ENCODE data around the gene SND1. TPM values are rescaled to one million over a fixed set of nuclear protein-coding genes. Genes with fewer than 3 reads are reported as not detected.

Gene SND1
- total and polyA plus RNA-seq, 7 donors, result 29.2 to 72.8 (median 48.2) TPM

DNA sequence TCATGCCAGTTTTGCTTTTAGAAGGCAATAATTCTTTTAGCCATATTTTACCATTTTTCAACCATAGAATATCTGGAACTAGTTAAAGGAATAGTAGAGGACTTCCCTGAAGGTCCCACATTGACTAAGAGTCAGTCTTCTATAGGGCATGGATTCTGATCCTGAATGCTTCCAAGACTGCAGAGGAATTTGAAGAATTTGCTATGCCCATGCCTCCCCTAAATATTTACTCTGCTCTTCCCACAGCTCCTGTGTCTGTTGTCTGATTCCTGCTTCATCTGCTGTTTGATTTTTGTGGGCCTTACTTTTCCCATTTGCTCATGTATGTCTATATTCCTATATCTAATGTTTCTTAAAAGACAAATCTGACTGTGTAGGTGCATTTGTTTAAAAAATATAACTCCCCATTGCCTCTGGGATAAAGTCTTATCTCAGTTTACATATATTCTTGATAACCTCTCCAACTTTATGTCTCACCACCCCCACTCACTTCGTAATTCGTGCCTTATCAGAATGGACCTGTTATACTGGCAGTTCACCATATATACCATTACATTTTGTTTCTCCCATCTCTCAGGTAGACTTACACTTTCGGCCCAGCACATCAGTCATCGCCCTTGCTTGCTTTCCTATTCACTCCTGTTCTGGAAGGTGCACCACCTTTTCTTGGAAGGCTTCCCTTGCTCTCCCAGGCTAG lies 345.4 kb downstream of the SND1 start:
- TF ChIP-seq, protein P1, sequence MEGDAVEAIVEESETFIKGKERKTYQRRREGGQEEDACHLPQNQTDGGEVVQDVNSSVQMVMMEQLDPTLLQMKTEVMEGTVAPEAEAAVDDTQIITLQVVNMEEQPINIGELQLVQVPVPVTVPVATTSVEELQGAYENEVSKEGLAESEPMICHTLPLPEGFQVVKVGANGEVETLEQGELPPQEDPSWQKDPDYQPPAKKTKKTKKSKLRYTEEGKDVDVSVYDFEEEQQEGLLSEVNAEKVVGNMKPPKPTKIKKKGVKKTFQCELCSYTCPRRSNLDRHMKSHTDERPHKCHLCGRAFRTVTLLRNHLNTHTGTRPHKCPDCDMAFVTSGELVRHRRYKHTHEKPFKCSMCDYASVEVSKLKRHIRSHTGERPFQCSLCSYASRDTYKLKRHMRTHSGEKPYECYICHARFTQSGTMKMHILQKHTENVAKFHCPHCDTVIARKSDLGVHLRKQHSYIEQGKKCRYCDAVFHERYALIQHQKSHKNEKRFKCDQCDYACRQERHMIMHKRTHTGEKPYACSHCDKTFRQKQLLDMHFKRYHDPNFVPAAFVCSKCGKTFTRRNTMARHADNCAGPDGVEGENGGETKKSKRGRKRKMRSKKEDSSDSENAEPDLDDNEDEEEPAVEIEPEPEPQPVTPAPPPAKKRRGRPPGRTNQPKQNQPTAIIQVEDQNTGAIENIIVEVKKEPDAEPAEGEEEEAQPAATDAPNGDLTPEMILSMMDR (IDR thresholded peaks at IDR 0.05), result no peak
- no peak overlapping the region for H3K4me3 ChIP-seq
- H3K27ac ChIP-seq, result no peak overlapping the region
- peaks cover 18% of the 10 kb centered on the region for H3K4me1 ChIP-seq
- 95 to 98% (median 98%) methylated on average over 4 of the region's 4 CpGs for WGBS, 3 donors
- no peaks in the 10 kb centered on the region for H3K9me3 ChIP-seq
- intact Hi-C loops (cut with DNase I), result no loop called here
- ATAC-seq, result no peak
- no peaks in the 10 kb centered on the region for H3K27me3 ChIP-seq (ENCODE audit: insufficient read depth in 3 of 3, low read length in 2 of 3)
- DNase-seq, result no peak
- H3K36me3 ChIP-seq (ENCODE audit: insufficient read depth in 1 of 2, low read depth in 1 of 2), result peaks cover 0 to 2% of the 10 kb centered on the region in 2 donors

- no peak for DNase-seq
- intact Hi-C loops (cut with DNase I), result no loop called here
- Histone ChIP-seq H3K9me3 (no peaks in the 10 kb centered on the region), H3K27me3 (ENCODE audit: insufficient read depth in 3 of 3, low read length in 2 of 3) (no peaks in the 10 kb centered on the region), H3K36me3 (ENCODE audit: insufficient read depth in 1 of 2, low read depth in 1 of 2) (peaks cover 0 to 2% of the 10 kb centered on the region in 2 donors), H3K27ac (no peak overlapping the region), H3K4me1 (peaks cover 18% of the 10 kb centered on the region), H3K4me3 (no peak overlapping the region)
- TF ChIP-seq, protein P1 (IDR thresholded peaks at IDR 0.05), result no peak
- no peak for ATAC-seq
- 87 to 90% (median 89%) methylated on average over 2 of the region's 2 CpGs for WGBS, 3 donors
These were observed 346.7 kb downstream of the SND1 start for GRCh38 chr7:127998671-127999070.

DNA sequence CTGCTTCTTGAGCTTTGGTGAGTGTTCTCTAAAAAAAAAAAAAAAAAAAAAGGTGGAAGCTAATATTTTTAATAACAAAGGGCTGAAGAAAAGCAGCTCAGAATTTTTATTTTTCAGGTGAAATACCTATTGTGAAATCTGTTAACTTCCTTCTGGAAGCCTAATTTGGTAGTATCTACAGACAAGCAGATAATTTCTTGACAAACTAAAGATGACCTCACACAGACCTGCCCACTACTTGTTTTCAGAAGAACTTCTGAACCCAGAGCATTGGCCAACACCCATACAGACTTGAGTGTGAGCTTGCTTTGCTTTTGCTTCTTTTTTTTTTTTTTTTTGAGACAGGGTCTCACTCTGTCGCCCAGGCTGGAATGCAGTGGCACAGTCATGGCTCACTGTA lies 348.1 kb downstream of the SND1 start:
- no peaks in the 10 kb centered on the region for H3K36me3 ChIP-seq (ENCODE audit: insufficient read depth in 1 of 2, low read depth in 1 of 2)
- ATAC-seq (no peak), DNase-seq (no peak)
- TF ChIP-seq, protein P1 (IDR thresholded peaks at IDR 0.05), result no peak
- H3K27ac ChIP-seq, result no peak overlapping the region
- WGBS, 3 donors, result 100% methylated on average over 1 of the region's 1 CpG
- no peaks in the 10 kb centered on the region for H3K27me3 ChIP-seq (ENCODE audit: insufficient read depth in 3 of 3, low read length in 2 of 3)
- H3K4me3 ChIP-seq, result no peak overlapping the region
- intact Hi-C loops (cut with DNase I), result no loop called here
- H3K4me1 ChIP-seq, result peaks cover 12% of the 10 kb centered on the region
- H3K9me3 ChIP-seq, result no peaks in the 10 kb centered on the region

- Histone ChIP-seq H3K27me3 (ENCODE audit: insufficient read depth in 3 of 3, low read length in 2 of 3) (no peaks in the 10 kb centered on the region), H3K4me1 (peaks cover 4% of the 10 kb centered on the region), H3K36me3 (ENCODE audit: insufficient read depth in 1 of 2, low read depth in 1 of 2) (no peaks in the 10 kb centered on the region), H3K4me3 (no peak overlapping the region), H3K27ac (no peak overlapping the region), H3K9me3 (no peaks in the 10 kb centered on the region)
- no peak for DNase-seq
- intact Hi-C loops (cut with DNase I), result no loop called here
- TF ChIP-seq, protein P1 (IDR thresholded peaks at IDR 0.05), result no peak
- 44 to 52% (median 51%) methylated on average over 6 of the region's 6 CpGs for WGBS, 3 donors
- no peak for ATAC-seq
These were observed 348.9 kb downstream of the SND1 start for GRCh38 chr7:128000854-128001265.

DNA sequence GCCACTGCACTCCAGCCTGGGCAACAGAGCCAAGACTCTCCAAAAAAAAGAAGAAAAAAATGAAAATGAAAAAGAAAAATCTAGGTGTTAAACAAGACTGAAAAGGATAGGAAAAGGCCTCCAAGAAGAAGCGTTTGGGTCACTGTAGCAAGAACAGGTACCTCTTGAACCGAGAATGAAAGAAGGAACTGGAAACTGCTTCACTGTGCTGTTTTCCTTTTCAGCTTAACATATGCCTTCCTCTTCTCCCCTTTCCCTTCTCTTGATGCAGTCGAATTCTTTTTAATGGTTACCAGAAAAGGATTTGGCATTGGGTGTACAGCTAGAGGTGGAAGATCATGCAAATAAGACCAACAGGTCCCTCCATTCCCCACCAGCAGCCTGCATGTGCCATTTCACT lies 351.2 kb downstream of the SND1 start:
- 73 to 79% (median 75%) methylated on average over 3 of the region's 3 CpGs for WGBS, 3 donors
- Histone ChIP-seq H3K27ac (no peak overlapping the region), H3K27me3 (ENCODE audit: insufficient read depth in 3 of 3, low read length in 2 of 3) (no peaks in the 10 kb centered on the region), H3K9me3 (no peaks in the 10 kb centered on the region), H3K36me3 (ENCODE audit: insufficient read depth in 1 of 2, low read depth in 1 of 2) (no peaks in the 10 kb centered on the region), H3K4me3 (no peak overlapping the region), H3K4me1 (no peaks in the 10 kb centered on the region)
- no peak for DNase-seq
- intact Hi-C loops (cut with DNase I), result no loop called here
- TF ChIP-seq, protein P1 (IDR thresholded peaks at IDR 0.05), result no peak
- no peak for ATAC-seq
